Cardiac muscle cell (in vitro differentiated cells and primary cell): Measurements from ENCODE around the gene ENOPH1. TPM values are rescaled to one million over a fixed set of nuclear protein-coding genes. Genes with fewer than 3 reads are reported as not detected.

Source experiments
- DNase-seq, 2 donors: peaks; one replicate each; pipeline versions ENCODE4 v3.0.0 to v3.0.0-alpha.2; 2010 to 2017; ENCODE audit warnings: low read depth in 1 of 2, low spot score in 1 of 2
- H3K27ac ChIP-seq: fragments of 200-600 bp; sonication (generic); 2 replicates; pipeline ENCODE4 v1.5.1; 2016
- H3K27me3 ChIP-seq: fragments of 200-600 bp; sonication (generic); 2 replicates; pipeline ENCODE4 v1.6.0; 2016; ENCODE audit warnings: control low read depth
- H3K36me3 ChIP-seq: fragments of 200-600 bp; sonication (generic); 2 replicates; pipeline ENCODE4 v1.5.1; 2016; ENCODE audit warnings: control low read depth
- H3K4me1 ChIP-seq: fragments of 200-600 bp; sonication (generic); 2 replicates; pipeline ENCODE4 v1.8.1; 2017; ENCODE audit warnings: low read depth, mild to moderate bottlenecking, mixed run types
- H3K4me3 ChIP-seq: fragments of 200-600 bp; sonication (generic); 2 replicates; pipeline ENCODE4 v1.5.1; 2016; ENCODE audit warnings: mild to moderate bottlenecking
- H3K9me3 ChIP-seq: fragments of 200-600 bp; sonication (generic); 2 replicates; pipeline ENCODE4 v1.5.1; 2017; ENCODE audit warnings: low read depth, mild to moderate bottlenecking, control low read depth
- CTCF ChIP-seq: IDR thresholded peaks from 2 replicates; pipeline ENCODE4 v1.5.1; 2012; ENCODE audit warnings: low read depth, mild to moderate bottlenecking, low read length
- polyA plus RNA-seq: library from polyadenylated mRNA; unstranded; fragments of >200 nt; fragmentation: Nextera tagmentation; extraction: Ambion mirVana; gene quantifications from 2 replicates; pipeline ENCODE4 v1.2.1, GENCODE V29; 2016
- total RNA-seq: library from RNA; depleted of rRNA; stranded (reverse); fragments of >200 nt; gene quantifications from 2 replicates; pipeline ENCODE4 v1.2.3, GENCODE V29; 2016

Gene ENOPH1
- total and polyA plus RNA-seq, 2 experiments from 2014 or later, result 23.2 to 43.4 TPM

GRCh38 chr4:82493721-82494425, 63.5 kb downstream of the ENOPH1 start:
- no peaks in the 10 kb centered on the region for H3K4me1 ChIP-seq
- no peak overlapping the region for H3K27ac ChIP-seq
- no peaks in the 10 kb centered on the region for H3K27me3 ChIP-seq
- H3K9me3 ChIP-seq, result no peaks in the 10 kb centered on the region
- no peak for DNase-seq
- H3K36me3 ChIP-seq, result no peaks in the 10 kb centered on the region
- TF ChIP-seq CTCF, result no peak
- H3K4me3 ChIP-seq, result no peak overlapping the region

- Histone ChIP-seq H3K4me1 (no peaks in the 10 kb centered on the region), H3K9me3 (no peaks in the 10 kb centered on the region), H3K4me3 (no peak overlapping the region), H3K27me3 (no peaks in the 10 kb centered on the region), H3K27ac (no peak overlapping the region), H3K36me3 (no peaks in the 10 kb centered on the region)
- DNase-seq, result no peak
- TF ChIP-seq CTCF, result no peak
Measured at GRCh38 chr4:82495666-82496065, 65.3 kb downstream of the ENOPH1 start.

- DNase-seq, result no peak
- no peak for TF ChIP-seq CTCF
- Histone ChIP-seq H3K36me3 (no peaks in the 10 kb centered on the region), H3K27me3 (no peaks in the 10 kb centered on the region), H3K9me3 (no peaks in the 10 kb centered on the region), H3K4me3 (no peak overlapping the region), H3K27ac (no peak overlapping the region), H3K4me1 (no peaks in the 10 kb centered on the region)
Measured at GRCh38 chr4:82496349-82496748, 66.0 kb downstream of the ENOPH1 start.

- H3K36me3 ChIP-seq, result no peaks in the 10 kb centered on the region
- no peak overlapping the region for H3K4me3 ChIP-seq
- H3K4me1 ChIP-seq, result no peaks in the 10 kb centered on the region
- no peak for TF ChIP-seq CTCF
- no peaks in the 10 kb centered on the region for H3K27me3 ChIP-seq
- H3K9me3 ChIP-seq, result no peaks in the 10 kb centered on the region
- H3K27ac ChIP-seq, result no peak overlapping the region
- DNase-seq, result peak in 1 of 2 donors; percentile 32
Measured at GRCh38 chr4:82499738-82500434, 69.5 kb downstream of the ENOPH1 start.

- Histone ChIP-seq H3K9me3 (no peaks in the 10 kb centered on the region), H3K4me3 (no peak overlapping the region), H3K27me3 (no peaks in the 10 kb centered on the region), H3K36me3 (no peaks in the 10 kb centered on the region), H3K4me1 (no peaks in the 10 kb centered on the region), H3K27ac (no peak overlapping the region)
- DNase-seq, result peak in 1 of 2 donors; percentile 34
- no peak for TF ChIP-seq CTCF
Measured at GRCh38 chr4:82500435-82501153, 70.2 kb downstream of the ENOPH1 start.
